Measurements from ENCODE around the gene IFITM1.
"Not testable (repeated sequence)": the region's sequence is repeated elsewhere in the genome, so short reads cannot be mapped to it uniquely, and the experiment has no call there.

Gene IFITM1

DNA sequence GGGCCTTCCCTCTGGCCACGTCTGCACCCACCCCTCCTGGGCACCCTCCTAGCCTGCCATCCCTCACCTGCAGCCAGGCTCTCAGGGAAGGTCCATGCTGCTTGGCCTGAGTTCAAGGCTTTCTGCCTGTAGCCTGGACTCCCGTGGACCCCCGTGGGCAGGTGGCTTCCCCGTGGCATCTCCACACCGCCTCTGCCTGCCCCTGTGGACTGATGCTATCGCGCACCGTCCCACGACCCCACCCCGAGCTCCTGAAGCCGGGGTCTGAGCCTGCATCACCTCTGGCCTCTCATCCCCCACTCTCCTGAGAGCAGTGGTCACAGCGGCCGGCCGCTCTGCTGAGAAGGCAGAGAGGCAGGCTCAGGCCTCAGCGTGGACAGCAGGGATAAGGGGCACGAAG lies 19.1 kb upstream of the IFITM1 start:
- DNase-seq = no peak

DNA sequence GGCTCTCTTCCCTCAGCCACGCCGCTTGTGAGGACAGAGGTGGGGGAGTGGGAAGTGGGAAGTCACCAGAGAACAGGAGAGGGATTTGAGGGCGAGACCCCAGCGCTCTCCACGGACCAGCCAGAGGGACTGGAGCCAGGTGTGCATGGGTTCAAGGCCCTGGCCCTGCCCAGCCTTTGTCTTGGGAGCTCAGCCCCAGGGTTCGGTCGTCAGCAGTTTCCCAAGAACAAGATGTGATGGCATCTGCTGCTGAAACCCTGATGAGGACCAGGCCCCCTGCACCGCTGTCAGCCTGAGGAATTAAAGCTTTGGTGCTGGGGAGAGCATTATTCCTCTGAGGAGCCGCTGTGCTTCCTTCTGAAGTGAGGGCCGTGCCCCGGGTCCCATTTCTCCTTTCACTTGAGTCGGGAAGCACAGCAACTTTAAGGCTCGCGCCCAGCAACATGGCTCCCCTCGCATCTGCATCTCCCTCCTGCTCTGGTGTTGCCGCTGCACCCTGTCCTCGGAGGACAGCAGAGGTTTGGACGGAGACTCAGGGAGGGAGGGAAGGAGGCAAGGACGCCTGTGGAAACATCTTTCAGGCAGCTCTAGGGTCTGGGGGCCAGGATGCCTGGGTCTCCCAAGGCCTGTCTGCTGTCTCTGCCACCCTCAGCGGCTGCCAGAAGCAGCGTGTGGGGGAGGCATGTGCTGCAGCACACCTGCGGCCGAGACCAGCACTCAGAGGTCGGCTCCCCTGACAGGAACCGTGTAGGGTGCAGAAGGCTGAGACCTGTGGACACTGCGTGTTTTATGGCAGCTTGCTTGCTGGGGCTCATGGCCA lies 18.3 kb upstream of the IFITM1 start:
- DNase-seq = no peak

DNA sequence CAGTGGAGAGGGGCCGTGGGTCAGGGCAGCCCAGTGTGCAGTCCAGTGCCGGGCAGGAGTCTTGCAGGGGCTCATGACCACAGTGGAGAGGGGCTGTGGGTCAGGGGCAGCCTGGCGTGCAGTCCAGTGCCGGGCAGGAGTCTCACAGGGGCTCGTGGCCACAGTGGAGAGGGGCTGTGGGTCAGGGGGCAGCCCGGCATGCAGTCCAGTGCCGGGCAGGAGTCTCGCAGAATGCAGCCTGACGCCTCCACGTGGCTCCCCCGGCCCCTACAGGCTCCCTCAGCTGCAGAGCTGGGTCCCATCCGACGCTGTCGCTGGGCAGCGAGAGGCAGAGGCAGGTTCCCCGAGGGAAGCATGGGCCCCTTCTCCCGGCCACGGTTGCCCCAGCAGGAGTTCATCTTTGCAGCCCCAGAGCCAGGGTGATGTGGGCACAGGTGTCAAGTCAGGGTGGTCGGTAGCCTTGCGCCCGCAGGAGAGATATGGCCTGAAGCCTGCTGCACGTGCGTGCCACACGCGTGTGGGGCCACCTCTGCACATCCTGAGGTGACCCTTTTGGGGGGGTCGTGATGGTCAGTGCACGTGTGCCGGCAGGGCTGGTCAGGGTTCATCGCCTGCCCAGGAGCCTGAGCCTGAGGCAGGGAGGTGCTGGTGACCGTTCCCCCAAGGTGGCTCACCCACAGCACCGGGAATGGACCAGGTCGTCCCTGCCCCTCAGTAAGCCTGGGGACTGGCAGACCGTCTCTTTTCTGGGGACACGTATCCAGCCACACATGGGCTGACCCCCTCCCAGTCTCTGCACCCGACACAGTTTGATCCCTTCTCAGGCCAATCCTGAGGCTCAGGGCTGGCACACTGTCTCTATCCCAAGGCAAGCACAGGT lies 17.4 kb upstream of the IFITM1 start:
- DNase-seq = no peak

DNA sequence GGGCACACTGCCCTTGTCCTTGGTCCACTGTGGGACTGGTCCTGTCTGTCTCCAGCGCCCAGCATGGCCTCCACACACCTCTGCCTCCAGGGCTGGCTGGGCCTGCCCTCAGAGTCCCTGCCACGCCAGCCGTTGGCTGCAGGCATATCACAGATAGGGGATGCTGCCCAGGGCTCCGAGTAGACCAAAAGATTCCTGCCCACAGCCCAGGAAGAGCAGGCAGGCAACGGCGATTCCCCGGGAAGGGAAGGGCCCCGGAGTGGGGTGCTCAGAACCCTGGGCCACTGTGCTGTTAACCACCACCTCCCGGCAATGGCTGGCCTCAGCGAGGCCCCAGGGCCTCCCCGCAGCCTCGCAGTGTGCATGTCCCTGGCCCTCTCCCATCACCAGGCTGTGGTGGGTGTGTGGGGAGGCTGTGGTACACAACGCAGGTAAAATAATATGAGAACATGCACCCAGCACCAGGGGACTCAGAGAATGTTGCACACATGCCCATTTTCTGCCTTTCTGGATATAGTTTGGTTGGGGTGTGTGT lies 16.7 kb upstream of the IFITM1 start:
- DNase-seq = no peak

DNA sequence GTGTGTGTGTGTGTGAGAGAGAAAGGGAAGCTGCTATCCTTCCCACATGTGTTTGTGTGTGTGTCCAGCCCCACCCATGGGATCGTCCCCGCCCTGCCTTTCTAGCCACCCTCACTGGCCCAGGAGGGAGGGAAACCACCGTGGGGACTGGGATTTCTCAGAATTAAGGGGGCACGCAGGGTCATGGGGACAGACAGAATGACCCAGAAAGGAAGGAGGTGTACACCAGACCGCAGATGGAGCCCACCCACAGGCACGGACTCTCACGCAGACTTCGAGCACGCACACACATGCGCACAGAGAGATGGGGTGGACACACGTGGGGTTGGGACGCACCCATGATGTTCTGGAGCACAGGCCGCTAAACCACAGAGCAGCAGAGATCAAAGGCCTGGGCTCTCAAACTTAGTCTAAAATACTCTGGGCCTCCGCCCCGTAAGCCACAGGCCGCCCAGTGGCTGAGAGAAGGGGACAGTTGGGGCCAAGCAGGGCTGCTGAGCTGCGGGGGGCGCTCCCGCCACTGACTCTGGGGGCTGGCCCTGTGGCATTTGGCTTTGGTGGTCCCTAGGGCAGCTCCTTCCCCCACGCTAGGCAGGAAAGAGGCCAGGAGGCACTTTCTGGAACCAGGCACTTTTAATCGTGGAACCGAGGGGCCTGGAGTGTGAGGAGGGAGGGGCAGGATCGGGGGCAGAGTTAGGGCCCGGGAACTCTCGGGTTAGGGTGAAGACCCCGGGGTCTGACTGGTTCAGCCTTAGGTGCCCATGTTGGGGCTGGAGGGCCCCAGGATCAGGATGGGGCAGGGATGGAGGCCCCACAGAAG lies 16.0 kb upstream of the IFITM1 start:
- no peak for DNase-seq

DNA sequence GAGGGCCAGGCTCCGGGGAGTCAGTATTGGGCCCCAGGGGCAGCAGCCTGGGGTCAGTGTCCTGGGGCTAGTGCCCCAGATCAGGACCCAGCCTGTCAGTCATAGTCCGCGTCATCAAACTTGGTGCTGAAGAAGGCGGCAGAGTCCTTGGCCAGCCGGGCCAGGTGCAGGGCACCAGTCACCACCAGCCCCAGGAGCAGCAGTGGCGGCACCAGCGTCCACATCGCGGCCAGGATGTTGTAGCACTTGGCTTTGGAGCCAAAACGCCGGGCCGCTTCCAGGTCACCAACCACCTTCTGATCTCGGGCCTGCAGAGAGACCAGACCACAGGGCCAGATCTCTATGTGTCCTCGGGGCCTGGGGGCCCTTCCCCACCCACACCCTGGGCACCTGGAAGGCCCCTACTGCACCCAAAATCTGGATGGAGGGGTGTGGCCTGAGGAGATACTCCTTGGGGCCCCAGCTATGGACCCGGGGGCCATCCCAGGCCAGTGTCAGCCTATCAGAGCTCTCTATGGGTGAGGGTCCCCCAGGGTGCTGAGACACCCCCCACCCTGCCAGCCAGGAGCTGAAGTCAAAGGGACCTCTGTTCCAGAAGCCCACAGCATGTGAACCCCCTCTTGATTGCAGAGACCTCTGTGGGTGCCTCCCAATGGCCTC lies 15.3 kb upstream of the IFITM1 start:
- no peak for DNase-seq

DNA sequence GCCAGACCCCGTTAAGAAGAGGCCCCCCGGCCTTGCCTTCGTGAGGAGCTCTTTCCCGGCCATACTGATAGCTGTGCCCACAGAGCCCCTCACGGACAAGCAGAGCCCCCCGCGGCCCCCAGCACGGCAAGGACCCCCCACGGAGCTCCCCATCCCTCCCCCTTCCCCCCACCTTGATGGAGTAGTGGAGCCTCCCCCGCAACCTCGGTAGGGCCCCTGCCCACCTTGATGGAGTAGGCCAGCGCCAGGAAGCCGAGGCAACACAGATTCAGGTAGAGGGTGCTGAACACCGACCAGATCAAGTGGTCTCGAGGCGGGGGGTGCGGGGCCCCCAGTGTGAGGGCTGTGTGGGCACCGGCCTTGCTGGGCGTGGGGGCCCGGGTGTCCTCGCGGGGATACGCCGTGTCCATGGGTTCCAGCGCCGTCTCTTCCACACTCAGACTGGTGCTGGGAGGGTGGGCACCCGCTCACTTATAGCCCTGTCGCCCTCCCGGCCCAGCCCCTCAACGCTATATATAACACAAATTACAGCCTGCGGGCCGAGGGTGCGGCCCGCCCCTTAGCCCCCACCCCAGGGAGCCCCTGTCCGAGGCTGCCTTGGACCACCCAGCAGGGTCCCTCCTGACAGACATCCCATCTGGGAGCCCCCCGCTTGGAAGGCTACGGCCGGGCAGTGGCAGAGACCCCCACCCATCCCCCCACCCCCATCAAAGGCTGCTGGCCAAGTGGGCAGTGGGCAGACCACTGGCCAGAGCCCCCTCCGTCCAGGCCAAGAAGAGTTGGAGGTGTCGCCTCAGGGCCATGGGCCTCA lies 14.6 kb upstream of the IFITM1 start, which contains the start of gene IFITM5:
Gene IFITM5 (minus strand): TSS at position 446 of the 811 bp plus-strand sequence. CDS start 36 bp downstream, at position 410.
- no peak for DNase-seq

DNA sequence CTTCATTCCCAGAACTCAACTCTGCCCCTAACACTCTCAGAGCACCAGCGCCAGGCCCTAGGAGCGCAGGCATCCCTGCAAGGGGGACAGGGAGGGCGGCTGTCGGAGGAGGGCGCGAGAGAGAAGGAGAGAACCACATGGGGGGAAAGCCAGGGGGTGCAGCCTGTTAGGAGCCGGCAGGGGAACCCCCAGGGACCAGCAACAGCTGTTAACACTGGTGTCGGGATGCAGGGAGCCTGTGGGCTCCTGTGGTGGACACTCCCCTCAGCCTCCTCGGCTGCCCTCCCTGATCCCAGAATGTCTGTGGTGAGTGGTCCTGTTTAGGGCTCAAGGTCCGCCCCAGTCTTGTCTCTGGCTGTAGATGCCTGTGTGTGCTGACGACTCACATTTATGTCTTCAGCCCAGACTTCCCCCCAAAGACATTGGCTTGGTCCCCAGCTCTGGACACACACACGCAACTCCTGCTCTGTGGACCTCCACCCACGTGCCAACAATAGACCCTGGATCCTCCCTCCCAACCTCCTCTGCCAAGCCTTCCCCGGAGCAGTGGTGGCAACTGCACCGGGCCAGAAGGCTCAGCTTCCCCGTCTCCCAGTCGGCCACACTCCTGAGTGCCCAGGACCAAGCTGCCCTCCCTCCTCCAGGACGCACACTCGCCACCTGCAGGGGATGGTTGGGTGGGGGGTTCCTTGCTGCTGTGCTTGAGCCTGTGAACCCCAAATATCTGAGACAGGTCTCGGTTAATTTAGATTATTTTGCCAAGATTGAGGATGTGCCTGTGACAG lies 13.7 kb upstream of the IFITM1 start:
- no peak for DNase-seq

DNA sequence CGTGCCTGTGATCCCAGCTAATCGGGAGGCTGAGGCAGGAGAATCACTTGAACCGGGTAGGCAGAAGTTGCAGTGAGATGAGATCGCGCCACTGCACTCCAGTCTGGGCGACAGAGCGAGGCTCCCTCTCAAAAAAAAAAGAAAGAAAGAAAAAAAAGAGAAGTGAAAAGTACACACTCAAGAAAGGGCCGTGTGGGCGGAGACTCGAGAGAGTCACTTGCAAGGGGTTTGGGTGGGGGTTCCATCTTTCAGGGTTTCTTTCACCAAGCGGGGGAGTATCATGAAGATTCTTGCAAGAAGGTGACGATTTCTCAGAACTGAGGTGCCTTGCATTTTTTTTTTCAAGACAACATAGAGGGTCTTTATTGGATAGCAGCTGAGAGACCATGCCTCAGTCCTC lies 10.5 kb upstream of the IFITM1 start:
- DNase-seq = no peak

DNA sequence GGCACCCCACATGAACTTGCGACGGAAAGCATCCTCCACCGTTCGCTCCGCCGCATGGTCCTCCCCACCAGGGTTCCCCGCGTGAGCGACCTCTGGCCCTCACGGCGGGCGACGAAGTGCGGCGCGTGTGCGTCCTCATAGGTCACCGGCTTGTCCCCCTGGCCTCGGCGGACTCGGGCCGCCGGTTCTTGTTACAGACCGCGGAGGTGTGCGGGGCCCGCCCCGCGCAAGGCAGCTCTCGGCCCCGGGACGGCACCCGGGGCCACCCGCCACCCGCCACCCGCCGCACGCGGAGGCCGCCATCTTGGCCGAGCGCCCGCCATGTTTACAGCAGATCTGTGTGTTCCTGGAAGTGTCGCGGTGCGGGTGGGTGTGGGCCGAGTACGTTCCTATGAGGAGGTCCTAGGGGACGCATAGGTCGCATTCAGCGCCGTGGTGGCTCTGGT lies 9.8 kb upstream of the IFITM1 start:
- no peak for DNase-seq

DNA sequence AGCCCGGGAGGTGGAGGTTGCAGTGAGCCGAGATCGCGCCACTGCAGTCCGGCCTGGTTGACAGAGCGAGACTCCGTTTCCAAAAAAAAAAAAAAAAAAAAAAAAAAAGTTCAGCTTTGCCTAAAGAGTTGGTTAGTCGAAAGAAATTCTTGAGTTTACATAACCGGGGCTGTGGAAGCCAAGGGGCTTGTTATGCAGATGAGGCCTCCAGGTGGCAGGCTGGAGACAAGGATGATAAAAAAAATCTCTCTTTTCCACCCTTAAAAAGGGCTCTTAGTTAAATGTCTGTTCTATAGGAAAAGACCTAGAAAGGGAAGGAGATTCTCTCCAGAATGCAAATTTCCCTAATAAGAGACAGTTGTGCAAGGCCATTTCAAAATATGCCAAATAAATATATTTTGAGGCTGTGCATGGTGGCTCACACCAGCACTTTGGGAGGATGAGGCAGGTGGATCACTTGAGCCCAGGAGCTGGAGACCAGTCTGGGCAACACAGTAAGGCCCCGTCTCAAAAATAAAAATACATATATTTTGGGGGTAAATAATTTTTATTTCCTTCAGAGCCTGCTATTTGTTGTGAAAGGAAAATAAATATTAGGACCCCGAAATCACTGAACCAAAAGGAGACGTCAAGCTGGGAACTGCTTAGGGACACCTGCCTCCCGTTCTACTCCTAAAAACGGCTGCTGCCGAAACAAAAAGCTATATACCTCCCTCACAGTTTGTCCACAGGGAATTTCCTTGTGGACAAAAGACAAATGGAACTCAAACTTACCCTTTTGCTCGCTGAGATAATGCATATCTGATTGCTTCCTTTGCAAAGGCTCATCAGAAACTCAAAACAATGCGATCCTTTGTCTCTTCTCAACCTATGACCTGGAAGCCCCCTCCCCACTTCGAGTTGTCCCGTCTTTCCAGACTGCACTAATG lies 8.7 kb upstream of the IFITM1 start:
- peak; percentile 65 for DNase-seq

DNA sequence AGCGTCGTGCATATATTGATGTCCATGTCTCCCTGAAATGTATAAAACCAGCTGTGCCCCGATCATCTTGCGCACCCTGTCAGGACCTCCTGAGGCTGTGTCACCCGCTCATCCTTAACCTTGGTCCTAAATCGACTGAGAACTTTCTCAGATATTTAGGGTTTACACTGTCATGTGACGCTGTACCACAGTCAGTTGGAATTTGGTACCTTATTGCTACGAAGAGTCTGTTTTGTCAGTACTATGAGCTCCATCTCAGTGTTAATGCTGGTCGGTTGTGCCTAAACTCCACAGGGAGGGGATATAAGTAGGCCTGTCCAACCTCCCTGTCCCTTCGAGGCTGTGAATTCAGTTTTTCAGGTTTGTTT lies 8.0 kb upstream of the IFITM1 start:
- no peak for DNase-seq

DNA sequence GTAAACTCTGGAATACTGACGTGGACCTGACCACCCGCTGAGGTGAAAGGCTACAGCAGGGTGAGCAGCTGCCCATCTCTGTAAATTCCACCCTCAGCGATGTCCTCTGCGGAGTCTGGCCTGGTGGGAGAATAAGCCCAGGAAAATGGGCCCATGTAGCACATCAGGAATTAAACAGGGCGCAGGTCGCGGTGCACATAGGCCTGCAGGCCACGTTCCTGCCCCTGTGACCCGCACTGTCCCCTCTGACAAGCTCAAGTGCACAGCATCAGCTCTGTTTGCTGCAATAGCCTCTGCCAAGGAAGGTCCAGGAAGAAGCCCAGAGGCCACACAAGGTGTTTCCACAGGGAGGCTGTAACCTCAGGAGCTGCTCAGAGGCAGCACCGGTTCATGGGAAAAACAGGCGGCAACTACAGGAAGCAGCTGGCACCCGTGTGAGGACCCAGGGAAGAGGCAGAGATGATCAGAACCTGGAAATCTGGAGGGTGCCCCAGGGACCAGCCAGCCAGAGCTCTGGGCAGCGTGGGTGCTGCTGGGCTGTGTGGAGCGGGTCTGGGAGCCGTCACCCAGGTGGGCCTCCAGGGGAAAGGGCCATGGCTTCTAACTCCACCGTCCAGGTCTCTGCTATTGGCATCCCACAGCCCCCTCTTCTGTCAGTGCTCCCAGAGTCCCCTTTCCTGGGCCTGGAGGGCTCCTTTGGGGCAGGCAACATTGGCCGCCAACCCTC lies 7.0 kb upstream of the IFITM1 start:
- no peak for DNase-seq

DNA sequence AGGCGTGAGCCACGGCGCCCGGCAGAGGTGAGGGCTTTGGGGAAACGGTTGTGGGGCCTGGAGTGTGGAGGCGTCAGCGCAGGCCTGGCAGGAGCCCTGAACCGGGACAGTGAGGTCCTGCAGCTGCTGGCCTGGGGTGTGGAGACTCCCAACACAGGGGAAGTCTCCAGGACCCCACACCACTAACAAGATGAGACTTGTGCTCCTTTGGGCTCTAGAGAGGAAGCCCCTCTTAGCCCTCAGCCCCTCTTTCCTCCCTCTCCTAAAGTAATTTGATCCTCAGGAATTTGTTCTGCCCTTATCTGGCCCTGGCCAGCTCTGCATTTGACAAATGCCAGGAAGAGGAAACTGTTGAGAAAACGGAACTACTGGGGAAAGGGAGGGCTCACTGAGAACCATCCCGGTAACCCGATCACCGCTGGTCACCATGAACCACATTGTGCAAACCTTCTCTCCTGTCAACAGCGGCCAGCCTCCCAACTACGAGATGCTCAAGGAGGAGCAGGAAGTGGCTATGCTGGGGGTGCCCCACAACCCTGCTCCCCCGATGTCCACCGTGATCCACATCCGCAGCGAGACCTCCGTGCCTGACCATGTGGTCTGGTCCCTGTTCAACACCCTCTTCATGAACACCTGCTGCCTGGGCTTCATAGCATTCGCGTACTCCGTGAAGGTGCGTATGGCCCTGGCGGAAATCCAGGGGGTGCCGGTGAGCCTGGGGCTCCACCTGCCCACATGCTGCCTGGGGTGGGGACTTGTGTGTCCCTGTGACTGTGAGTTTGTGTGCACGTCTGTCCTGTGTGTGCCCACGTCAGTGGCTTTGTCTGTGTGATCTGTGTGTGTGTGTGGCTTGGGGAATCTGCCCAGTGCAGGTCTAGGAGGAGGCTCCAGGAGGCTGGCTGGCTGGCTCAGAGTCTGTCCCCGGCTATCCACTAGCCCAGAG lies 5.8 kb upstream of the IFITM1 start, which contains the start of gene IFITM2:
Gene IFITM2 (plus strand): TSS at position 51 of the 943 bp plus-strand sequence. CDS start 377 bp downstream, at position 428.
- DNase-seq = peak; percentile 65

DNA sequence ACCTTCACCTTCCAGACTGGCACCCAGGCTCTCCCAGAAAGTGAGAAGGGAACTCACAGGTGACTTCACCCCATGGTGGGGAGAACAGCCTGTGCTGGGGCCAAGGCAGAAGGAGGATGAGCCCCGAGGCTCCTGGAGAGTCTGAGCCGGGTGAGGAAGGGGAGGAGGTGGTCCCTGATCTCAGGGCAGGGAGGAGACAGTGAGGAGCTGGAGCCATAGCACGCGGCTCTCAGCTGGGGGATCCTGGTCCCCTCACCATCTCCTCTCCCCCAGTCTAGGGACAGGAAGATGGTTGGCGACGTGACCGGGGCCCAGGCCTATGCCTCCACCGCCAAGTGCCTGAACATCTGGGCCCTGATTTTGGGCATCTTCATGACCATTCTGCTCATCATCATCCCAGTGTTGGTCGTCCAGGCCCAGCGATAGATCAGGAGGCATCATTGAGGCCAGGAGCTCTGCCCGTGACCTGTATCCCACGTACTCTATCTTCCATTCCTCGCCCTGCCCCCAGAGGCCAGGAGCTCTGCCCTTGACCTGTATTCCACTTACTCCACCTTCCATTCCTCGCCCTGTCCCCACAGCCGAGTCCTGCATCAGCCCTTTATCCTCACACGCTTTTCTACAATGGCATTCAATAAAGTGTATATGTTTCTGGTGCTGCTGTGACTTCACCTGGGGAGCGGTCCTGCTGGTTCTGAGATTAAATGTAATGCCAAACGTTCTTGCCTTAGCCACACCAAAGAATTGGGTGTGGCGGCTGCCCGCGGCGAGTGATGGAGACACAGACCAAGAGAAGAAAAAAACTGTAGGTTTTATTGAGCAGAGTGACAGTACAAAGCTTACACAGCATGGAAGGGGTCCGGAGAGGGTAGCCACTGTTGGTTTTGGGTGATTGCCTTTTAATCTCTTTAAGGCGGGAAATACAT lies 4.8 kb upstream of the IFITM1 start:
- peak; percentile 59 for DNase-seq

DNA sequence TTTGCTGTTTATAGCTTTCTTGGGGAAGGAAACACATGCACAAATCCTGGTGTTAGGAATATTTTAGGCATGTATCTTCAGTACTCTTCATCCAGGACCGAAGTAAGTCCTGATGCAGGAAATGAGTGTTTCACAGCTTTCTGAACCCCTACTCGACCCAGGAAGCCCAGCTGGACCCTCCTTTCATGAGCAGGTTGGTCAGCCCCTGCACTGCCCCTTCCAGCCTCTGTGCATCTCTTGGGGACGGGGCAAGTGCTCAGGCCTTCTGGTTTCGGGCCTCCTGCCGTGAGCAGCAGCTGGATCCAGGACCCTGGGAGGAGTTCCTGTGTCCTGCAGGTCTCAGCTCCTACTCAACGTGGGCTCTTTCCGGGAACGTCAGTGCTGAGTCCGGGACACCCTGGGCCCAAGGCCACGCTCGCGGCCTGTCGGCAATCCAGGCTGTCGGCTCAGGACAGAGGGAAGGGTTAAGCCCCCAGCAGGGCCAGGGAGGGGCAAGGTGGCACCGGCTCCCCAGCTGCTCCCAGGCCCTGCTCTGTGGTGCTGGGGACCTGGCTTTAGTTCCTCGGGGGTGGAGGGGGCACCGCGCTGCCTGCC lies 3.8 kb upstream of the IFITM1 start:
- not testable (repeated sequence) for DNase-seq

Data from activated CD4-positive, alpha-beta T cell treated with anti-CD3 and anti-CD28 coated beads, Interleukin-2, Interleukin-6, amounts not matched to agents 100 ng/mL and 50 ng/mL, durations not matched to agents 16 hours and 8 hours (primary cell).